ENCODE results near the gene ALPK1. TPM values are rescaled to one million over a fixed set of nuclear protein-coding genes. Genes with fewer than 3 reads are reported as not detected.

Gene ALPK1
- total and polyA plus RNA-seq, 2 experiments from 2014 or later = 0.10 to 0.49 TPM

- Mint-ChIP-seq H3K36me3 (ENCODE audit: low read depth) (no peaks in the 10 kb centered on the region), H3K27ac (no peak overlapping the region), H3K27me3 (ENCODE audit: insufficient read depth, low read depth, poor library complexity) (peaks cover 4% of the 10 kb centered on the region), H3K4me1 (peaks cover 4% of the 10 kb centered on the region), H3K4me3 (no peak overlapping the region), H3K9me3 (no peaks in the 10 kb centered on the region)
- H3K4me1 ChIP-seq (ENCODE audit: insufficient read depth) = no peaks in the 10 kb centered on the region
- no peak overlapping the region for H3K4me3 ChIP-seq
- no peaks in the 10 kb centered on the region for H4K20me1 ChIP-seq (replicated peaks; ENCODE audit: insufficient read depth)
- TF ChIP-seq, protein P1, sequence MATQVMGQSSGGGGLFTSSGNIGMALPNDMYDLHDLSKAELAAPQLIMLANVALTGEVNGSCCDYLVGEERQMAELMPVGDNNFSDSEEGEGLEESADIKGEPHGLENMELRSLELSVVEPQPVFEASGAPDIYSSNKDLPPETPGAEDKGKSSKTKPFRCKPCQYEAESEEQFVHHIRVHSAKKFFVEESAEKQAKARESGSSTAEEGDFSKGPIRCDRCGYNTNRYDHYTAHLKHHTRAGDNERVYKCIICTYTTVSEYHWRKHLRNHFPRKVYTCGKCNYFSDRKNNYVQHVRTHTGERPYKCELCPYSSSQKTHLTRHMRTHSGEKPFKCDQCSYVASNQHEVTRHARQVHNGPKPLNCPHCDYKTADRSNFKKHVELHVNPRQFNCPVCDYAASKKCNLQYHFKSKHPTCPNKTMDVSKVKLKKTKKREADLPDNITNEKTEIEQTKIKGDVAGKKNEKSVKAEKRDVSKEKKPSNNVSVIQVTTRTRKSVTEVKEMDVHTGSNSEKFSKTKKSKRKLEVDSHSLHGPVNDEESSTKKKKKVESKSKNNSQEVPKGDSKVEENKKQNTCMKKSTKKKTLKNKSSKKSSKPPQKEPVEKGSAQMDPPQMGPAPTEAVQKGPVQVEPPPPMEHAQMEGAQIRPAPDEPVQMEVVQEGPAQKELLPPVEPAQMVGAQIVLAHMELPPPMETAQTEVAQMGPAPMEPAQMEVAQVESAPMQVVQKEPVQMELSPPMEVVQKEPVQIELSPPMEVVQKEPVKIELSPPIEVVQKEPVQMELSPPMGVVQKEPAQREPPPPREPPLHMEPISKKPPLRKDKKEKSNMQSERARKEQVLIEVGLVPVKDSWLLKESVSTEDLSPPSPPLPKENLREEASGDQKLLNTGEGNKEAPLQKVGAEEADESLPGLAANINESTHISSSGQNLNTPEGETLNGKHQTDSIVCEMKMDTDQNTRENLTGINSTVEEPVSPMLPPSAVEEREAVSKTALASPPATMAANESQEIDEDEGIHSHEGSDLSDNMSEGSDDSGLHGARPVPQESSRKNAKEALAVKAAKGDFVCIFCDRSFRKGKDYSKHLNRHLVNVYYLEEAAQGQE (IDR thresholded peaks at IDR 0.05; ENCODE audit: unreplicated experiment) = no peak
- TF ChIP-seq NANOG (IDR thresholded peaks at IDR 0.05; ENCODE audit: borderline replicate concordance) (no peak), ZNF462 (CRISPR knock-in tag; IDR thresholded peaks at IDR 0.05) (no peak), ETS1 (IDR thresholded peaks at IDR 0.05) (no peak), EZH2 (IDR thresholded peaks at IDR 0.05; ENCODE audit: low read depth, unreplicated experiment) (no peak), JUNB (IDR thresholded peaks at IDR 0.05; ENCODE audit: unreplicated experiment) (no peak), ZNF331 (CRISPR knock-in tag; IDR thresholded peaks at IDR 0.05; ENCODE audit: low read depth) (no peak), POLR2AphosphoS5 (IDR thresholded peaks at IDR 0.05; ENCODE audit: low read depth) (no peak), EZH2phosphoT487 (IDR thresholded peaks at IDR 0.05; ENCODE audit: unreplicated experiment) (no peak)
- TF ChIP-seq, protein P2, sequence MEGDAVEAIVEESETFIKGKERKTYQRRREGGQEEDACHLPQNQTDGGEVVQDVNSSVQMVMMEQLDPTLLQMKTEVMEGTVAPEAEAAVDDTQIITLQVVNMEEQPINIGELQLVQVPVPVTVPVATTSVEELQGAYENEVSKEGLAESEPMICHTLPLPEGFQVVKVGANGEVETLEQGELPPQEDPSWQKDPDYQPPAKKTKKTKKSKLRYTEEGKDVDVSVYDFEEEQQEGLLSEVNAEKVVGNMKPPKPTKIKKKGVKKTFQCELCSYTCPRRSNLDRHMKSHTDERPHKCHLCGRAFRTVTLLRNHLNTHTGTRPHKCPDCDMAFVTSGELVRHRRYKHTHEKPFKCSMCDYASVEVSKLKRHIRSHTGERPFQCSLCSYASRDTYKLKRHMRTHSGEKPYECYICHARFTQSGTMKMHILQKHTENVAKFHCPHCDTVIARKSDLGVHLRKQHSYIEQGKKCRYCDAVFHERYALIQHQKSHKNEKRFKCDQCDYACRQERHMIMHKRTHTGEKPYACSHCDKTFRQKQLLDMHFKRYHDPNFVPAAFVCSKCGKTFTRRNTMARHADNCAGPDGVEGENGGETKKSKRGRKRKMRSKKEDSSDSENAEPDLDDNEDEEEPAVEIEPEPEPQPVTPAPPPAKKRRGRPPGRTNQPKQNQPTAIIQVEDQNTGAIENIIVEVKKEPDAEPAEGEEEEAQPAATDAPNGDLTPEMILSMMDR (conservative IDR thresholded peaks at IDR 0.05; ENCODE audit: low read depth in 2 of 2) = no peak
- no peak overlapping the region for H2AFZ ChIP-seq
- ATAC-seq = no peak
- H3F3A ChIP-seq (replicated peaks; ENCODE audit: low read depth) = no peaks in the 10 kb centered on the region
- H3K27me3 ChIP-seq (ENCODE audit: insufficient read depth) = no peaks in the 10 kb centered on the region
- H3K4me2 ChIP-seq = no peak overlapping the region
- no peaks in the 10 kb centered on the region for H3K9me2 ChIP-seq (ENCODE audit: insufficient read depth)
- H3K79me2 ChIP-seq (replicated peaks; ENCODE audit: insufficient read depth) = no peaks in the 10 kb centered on the region
- no peaks in the 10 kb centered on the region for H3K36me3 ChIP-seq (ENCODE audit: insufficient read depth)
- no peak for DNase-seq (ENCODE audit: low spot score)
- no peak overlapping the region for H3K27ac ChIP-seq (ENCODE audit: low read depth)
Measured at GRCh38 chr4:112425823-112426222, 128.7 kb downstream of the ALPK1 start.

Data from GM23338 (cell line).